Activated T-cell treated with anti-CD3 and anti-CD28 coated beads for 4 hours (primary cell): Measurements from ENCODE around the gene FBXO9.

ENCODE experiments used
- DNase-seq: peaks from one replicate; pipeline ENCODE4 v3.0.0-alpha.2; 2020

Gene FBXO9

GRCh38 chr6:53065266-53066076 lies at the start of gene FBXO9:
Gene FBXO9, plus strand, starts transcription at chr6:53065404. Its CDS starts 386 bp downstream, at chr6:53065790.
- DNase-seq = peak; percentile 62

- DNase-seq = no peak
Measured at GRCh38 chr6:53015486-53015885, 49.7 kb upstream of the FBXO9 start.

GRCh38 chr6:53018446-53018845 lies 46.8 kb upstream of the FBXO9 start:
- no peak for DNase-seq

- no peak for DNase-seq
Measured at GRCh38 chr6:53020005-53020744, 45.0 kb upstream of the FBXO9 start.

- no peak for DNase-seq
Measured at GRCh38 chr6:53023323-53023722, 41.9 kb upstream of the FBXO9 start.

- DNase-seq = no peak
Measured at GRCh38 chr6:53026526-53026925, 38.7 kb upstream of the FBXO9 start.

GRCh38 chr6:53027131-53027718 lies 38.0 kb upstream of the FBXO9 start:
- DNase-seq = no peak

- no peak for DNase-seq
Measured at GRCh38 chr6:53028467-53028866, 36.7 kb upstream of the FBXO9 start.

- no peak for DNase-seq
Measured at GRCh38 chr6:53029257-53029656, 35.9 kb upstream of the FBXO9 start.

- DNase-seq = no peak
Measured at GRCh38 chr6:53029761-53030160, 35.4 kb upstream of the FBXO9 start.

- DNase-seq = no peak
Measured at GRCh38 chr6:53031281-53031680, 33.9 kb upstream of the FBXO9 start.

GRCh38 chr6:53032849-53033248 lies 32.4 kb upstream of the FBXO9 start:
- no peak for DNase-seq

GRCh38 chr6:53033764-53034163 lies 31.4 kb upstream of the FBXO9 start:
- DNase-seq = no peak

- DNase-seq = no peak
Measured at GRCh38 chr6:53035549-53036213, 29.5 kb upstream of the FBXO9 start.

- no peak for DNase-seq
Measured at GRCh38 chr6:53038141-53038540, 27.1 kb upstream of the FBXO9 start.

- no peak for DNase-seq
Measured at GRCh38 chr6:53038596-53038995, 26.6 kb upstream of the FBXO9 start.

GRCh38 chr6:53041356-53041755 lies 23.8 kb upstream of the FBXO9 start:
- no peak for DNase-seq

GRCh38 chr6:53042112-53042511 lies 23.1 kb upstream of the FBXO9 start:
- no peak for DNase-seq

GRCh38 chr6:53043581-53043980 lies 21.6 kb upstream of the FBXO9 start:
- no peak for DNase-seq

GRCh38 chr6:53044071-53044470 lies 21.1 kb upstream of the FBXO9 start:
- no peak for DNase-seq

GRCh38 chr6:53044572-53044971 lies 20.6 kb upstream of the FBXO9 start:
- DNase-seq = no peak

GRCh38 chr6:53045891-53046673 lies 19.1 kb upstream of the FBXO9 start:
- DNase-seq = no peak
